Peyer's patch (tissue), 4 donors: Measurements from ENCODE around the gene CPNE7. TPM values are rescaled to one million over a fixed set of nuclear protein-coding genes. Genes with fewer than 3 reads are reported as not detected.

ENCODE experiments used
- DNase-seq, 3 donors: peaks; one replicate each; pipeline ENCODE4 v3.0.0-alpha.2; 2017 to 2019
- H3K27ac ChIP-seq, 4 donors: fragments of 200-600 bp; sonication (generic); one replicate each; pipeline ENCODE4 v1.5.1; 2016 to 2019
- H3K27me3 ChIP-seq, 2 donors: fragments of 200-600 bp; sonication (generic); one replicate each; pipeline ENCODE4 v1.5.1; 2019
- H3K36me3 ChIP-seq, 3 donors: fragments of 200-600 bp; sonication (generic); one replicate each; pipeline ENCODE4 v1.5.1; 2016 to 2019
- H3K4me1 ChIP-seq, 4 donors: fragments of 200-600 bp; sonication (generic); one replicate each; pipeline ENCODE4 v1.5.1; 2016 to 2019
- H3K4me3 ChIP-seq, 4 donors: fragments of 200-600 bp; sonication (generic); 1 replicate in 3 of 4; 2 replicates in 1 of 4; pipeline ENCODE4 v1.5.1; 2016 to 2019; ENCODE audit warnings: mild to moderate bottlenecking in 1 of 4
- H3K9me3 ChIP-seq, 4 donors: fragments of 200-600 bp; sonication (generic); one replicate each; pipeline ENCODE4 v1.5.1; 2016 to 2019; ENCODE audit warnings: mild to moderate bottlenecking in 1 of 4
- CTCF ChIP-seq, 6 experiments: fragments of 450-650 bp in 4 of 6; fragments of 200-600 bp in 2 of 6; sonication (generic) in 1 of 6; IDR thresholded peaks; one replicate each; pipeline ENCODE4 v1.5.1; 2017 to 2019; ENCODE audit warnings: antibody characterized with exemption in 6 of 6, mild to moderate bottlenecking in 3 of 6, moderate library complexity in 1 of 6
- POLR2A ChIP-seq, 2 donors: fragments of 450-650 bp; IDR thresholded peaks; one replicate each; pipeline ENCODE4 v1.5.1; 2017; ENCODE audit warnings: antibody characterized with exemption in 2 of 2, mild to moderate bottlenecking in 2 of 2, moderate library complexity in 2 of 2
- total RNA-seq, 4 donors: library from RNA; depleted of rRNA; stranded (reverse); fragments of >200 nt; gene quantifications; one replicate each; pipeline ENCODE4 v1.1.0, GENCODE V29; 2016

CPNE7 gene
- total RNA-seq, 4 donors from 2014 or later = 7.4 to 48.7 (median 13.5) TPM

DNA sequence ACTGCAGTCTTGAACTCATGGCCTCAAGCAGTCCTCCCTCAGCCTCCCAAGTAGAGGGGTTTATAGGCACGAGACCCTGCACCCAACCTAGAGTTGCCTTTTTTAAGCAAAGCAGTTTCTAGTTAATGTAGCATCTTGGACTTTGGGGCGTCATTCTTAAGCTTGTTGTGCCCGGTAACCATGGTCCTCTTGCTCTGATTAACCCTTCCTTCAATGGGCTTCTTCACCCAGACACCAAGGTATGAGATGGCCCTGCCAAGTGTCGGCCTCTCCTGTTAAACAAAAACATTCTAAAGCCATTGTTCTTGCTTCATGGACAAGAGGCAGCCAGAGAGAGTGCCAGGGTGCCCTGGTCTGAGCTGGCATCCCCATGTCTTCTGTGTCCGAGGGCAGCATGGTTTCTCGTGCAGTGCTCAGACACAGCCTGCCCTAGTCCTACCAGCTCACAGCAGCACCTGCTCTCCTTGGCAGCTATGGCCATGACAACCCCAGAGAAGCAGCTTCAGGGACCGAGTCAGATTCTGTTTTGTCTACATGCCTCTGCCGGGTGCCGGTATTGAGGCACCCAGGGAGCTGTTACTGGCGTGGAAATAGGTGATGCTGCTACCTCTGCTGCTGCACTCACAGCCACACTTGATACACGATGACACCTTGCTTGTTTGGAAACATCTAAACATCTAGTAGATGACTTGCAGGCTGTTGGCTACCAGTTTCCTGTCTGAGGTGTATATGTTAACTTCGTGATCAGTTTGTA is 11.7 kb upstream of the CPNE7 start:
- no peak for DNase-seq

DNA sequence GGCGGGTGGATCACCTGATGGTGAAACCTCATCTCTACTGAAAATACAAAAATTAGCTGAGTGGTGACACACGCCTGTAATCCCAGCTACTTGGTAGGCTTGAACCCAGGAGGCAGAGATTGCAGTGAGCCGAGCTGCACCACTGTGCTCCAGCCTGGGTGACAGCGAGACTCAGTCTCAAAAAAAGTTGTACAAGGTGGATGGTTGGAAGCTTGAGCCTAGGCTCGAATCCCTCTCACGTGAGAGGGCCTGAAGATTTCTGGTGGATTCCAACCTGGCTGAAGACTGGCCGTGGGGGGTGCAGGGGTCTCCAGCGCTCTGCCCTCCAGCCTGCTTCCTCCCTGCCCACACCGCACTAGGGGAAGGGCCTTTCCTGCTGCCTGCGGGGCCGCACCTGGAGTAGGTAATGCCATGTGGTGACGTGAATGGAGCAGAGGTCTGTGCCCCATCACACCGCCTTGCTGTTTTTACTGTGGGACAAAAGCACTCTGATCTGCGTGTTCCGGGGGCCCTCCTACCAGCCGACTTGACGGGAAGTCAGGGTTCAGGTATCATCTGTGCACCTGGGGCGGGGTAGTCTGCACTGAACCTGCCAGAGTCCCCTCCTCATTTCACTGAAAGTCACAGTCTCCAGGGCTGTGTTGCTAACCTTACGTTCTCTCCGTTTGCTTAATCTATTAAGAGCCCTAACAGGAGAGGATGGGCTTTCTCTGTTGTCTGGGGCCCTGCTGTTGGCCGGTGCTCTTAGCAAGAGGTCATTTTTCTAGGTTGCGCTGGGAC is 10.9 kb upstream of the CPNE7 start:
- no peak for DNase-seq
- TF ChIP-seq POLR2A (IDR thresholded peaks at IDR 0.05) = peak in 1 of 2 donors; percentile 7
- TF ChIP-seq CTCF (IDR thresholded peaks at IDR 0.05) = no peak
- peak overlapping the region in 1 of 4 donors; percentile 20 for H3K4me3 ChIP-seq
- no peaks in the 10 kb centered on the region for H3K9me3 ChIP-seq
- no peaks in the 10 kb centered on the region for H3K27me3 ChIP-seq
- H3K36me3 ChIP-seq = peaks cover 0 to 33% (median 0%) of the 10 kb centered on the region in 3 donors
- H3K4me1 ChIP-seq = peaks cover 4 to 55% (median 34%) of the 10 kb centered on the region in 4 donors
- peak overlapping the region in 2 of 4 donors; percentile 2 to 42 for H3K27ac ChIP-seq

More for the DNA sequence above, 11.7 kb upstream of the CPNE7 start:
- no peak overlapping the region for H3K27ac ChIP-seq
- H3K27me3 ChIP-seq = no peaks in the 10 kb centered on the region
- H3K4me3 ChIP-seq = no peak overlapping the region
- H3K9me3 ChIP-seq = no peaks in the 10 kb centered on the region
- TF ChIP-seq POLR2A (IDR thresholded peaks at IDR 0.05) = no peak
- no peak for TF ChIP-seq CTCF (IDR thresholded peaks at IDR 0.05)
- H3K4me1 ChIP-seq = peaks cover 4 to 64% (median 35%) of the 10 kb centered on the region in 4 donors
- peaks cover 0 to 33% (median 0%) of the 10 kb centered on the region in 3 donors for H3K36me3 ChIP-seq

DNA sequence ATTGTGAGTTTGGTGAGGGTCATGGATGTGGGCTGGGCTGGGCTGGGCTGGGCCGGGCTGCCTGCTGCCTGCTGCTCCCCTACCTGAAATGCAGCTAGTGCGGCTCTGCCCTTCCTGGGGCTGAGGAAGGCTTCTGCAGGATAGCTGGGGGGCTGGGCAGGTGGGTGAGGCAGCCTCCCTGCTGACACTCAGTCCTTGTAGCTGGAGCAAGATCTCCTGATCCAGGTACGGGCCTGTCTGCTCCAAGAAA is 10.4 kb upstream of the CPNE7 start:
- peak overlapping the region in 3 of 4 donors; percentile 42 to 57 (median 57) for H3K27ac ChIP-seq
- peaks cover 4 to 53% (median 33%) of the 10 kb centered on the region in 4 donors for H3K4me1 ChIP-seq
- no peak for DNase-seq
- H3K27me3 ChIP-seq = no peaks in the 10 kb centered on the region
- H3K36me3 ChIP-seq = peaks cover 0 to 33% (median 0%) of the 10 kb centered on the region in 3 donors
- no peak for TF ChIP-seq POLR2A (IDR thresholded peaks at IDR 0.05)
- no peak for TF ChIP-seq CTCF (IDR thresholded peaks at IDR 0.05)
- no peaks in the 10 kb centered on the region for H3K9me3 ChIP-seq
- peak overlapping the region in 1 of 4 donors; percentile 20 for H3K4me3 ChIP-seq

DNA sequence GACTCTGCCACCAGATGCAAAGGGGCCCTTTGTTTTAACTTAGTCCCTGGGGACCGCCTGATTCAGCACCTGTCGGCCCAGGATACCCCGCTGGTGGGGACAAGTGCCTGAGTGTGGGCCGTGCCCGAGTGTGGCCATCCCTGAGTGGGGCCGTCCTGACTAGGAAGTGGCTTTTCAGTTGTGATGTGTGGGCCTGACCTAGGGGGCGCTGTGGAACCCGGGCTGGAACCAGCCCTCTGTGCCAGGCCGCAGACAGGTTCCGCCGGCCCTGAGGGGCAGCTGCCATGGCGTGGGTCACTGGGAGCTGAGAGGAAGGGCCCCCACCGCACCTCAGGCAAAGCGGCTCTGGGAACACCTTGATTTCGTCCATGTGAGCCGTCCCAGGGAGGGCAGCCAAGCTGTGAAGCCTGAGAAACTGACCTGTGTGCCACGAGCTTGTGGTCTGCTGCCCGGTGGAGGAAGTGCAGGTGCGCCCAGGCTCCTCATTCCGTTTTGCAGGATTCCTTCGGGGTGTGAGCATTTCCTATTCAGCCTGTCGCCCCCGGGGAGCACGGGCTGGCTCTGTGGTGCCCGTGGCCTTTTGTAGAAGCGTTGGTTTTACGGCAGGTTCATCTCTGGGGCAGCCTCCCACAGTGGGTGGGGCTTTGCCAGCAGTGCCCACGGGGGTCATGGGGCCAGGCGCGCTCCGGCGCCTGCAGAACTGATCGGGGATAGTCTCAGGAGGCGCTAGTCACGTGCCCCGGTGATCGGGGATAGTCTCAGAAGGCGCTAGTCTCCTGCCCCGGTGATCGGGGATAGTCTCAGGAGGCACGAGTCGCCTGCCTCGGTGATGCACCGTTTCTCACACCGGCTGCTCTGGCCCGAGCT is 9.8 kb upstream of the CPNE7 start:
- DNase-seq = peak; percentile 42 to 81 (median 73)
- peaks cover 4 to 53% (median 33%) of the 10 kb centered on the region in 4 donors for H3K4me1 ChIP-seq

More for the DNA sequence above, 9.8 kb upstream of the CPNE7 start:
- peak in 4 of 6 experiments; percentile 47 to 62 (median 60) for TF ChIP-seq CTCF (IDR thresholded peaks at IDR 0.05)
- TF ChIP-seq POLR2A (IDR thresholded peaks at IDR 0.05) = no peak
- H3K27ac ChIP-seq = peak overlapping the region in 3 of 4 donors; percentile 42 to 57 (median 57)
- peaks cover 0 to 33% (median 0%) of the 10 kb centered on the region in 3 donors for H3K36me3 ChIP-seq
- no peaks in the 10 kb centered on the region for H3K27me3 ChIP-seq
- H3K4me3 ChIP-seq = peak overlapping the region in 3 of 4 donors; percentile 8 to 28 (median 20)
- H3K9me3 ChIP-seq = no peaks in the 10 kb centered on the region
